GM12875 (cell line): ENCODE results near the gene ATF4.

Experiments
- H3K4me3 ChIP-seq: one replicate; pipeline ENCODE4 v1.5.1; 2011; ENCODE audit warnings: low read depth, low read length, control low read depth
- TF ChIP-seq, protein P1 (sequence below): IDR thresholded peaks from 2 replicates; pipeline ENCODE4 v1.5.1; 2011; ENCODE audit warnings: low read depth, mild to moderate bottlenecking, control low read depth, inconsistent platforms, low read length, moderate library complexity, borderline replicate concordance; ENCODE audit not compliant: insufficient read depth

The ATF4 gene

DNA sequence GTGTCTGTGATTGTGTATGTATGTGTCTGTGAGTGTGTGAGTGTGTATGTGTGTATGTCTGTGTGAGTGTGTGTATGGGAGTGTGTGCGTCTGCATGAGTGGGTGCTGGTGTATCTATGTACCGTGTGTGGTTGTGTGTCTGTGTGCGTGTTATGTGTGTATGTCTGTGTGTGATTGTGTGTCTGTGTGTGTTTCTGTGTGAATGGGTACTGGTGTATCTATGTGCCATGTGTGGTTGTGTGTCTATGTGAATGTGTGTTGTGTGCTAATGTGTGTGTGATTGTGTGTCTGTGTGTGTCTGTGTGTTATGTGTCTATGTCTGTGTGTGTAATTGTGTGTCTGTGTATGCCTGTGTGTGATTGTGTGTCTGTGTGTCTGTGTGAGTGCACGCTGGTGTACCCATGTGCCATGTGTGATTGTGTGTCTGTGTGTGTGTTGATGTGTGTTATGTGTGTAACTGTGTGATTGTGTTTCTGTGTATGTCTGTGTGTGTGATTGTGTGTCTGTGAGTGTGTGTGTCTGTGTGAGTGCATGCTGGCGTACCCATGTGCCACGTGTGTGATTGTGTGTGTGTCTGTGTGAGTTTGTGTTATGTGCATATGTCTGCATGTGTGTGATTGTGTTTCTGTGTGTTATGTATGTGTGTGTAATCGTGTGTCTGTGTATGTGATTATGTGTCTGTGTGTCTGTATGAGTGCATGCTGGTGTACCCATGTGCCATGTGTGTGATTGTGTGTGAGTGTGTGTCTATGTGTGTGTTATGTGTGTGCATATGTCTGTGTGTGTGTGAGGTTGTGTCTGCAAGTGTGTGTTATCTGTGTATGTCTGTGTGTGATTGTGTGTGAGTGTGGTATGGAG lies 43.4 kb downstream of the ATF4 start:
- no peak overlapping the region for H3K4me3 ChIP-seq
- TF ChIP-seq, protein P1, sequence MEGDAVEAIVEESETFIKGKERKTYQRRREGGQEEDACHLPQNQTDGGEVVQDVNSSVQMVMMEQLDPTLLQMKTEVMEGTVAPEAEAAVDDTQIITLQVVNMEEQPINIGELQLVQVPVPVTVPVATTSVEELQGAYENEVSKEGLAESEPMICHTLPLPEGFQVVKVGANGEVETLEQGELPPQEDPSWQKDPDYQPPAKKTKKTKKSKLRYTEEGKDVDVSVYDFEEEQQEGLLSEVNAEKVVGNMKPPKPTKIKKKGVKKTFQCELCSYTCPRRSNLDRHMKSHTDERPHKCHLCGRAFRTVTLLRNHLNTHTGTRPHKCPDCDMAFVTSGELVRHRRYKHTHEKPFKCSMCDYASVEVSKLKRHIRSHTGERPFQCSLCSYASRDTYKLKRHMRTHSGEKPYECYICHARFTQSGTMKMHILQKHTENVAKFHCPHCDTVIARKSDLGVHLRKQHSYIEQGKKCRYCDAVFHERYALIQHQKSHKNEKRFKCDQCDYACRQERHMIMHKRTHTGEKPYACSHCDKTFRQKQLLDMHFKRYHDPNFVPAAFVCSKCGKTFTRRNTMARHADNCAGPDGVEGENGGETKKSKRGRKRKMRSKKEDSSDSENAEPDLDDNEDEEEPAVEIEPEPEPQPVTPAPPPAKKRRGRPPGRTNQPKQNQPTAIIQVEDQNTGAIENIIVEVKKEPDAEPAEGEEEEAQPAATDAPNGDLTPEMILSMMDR, result no peak

DNA sequence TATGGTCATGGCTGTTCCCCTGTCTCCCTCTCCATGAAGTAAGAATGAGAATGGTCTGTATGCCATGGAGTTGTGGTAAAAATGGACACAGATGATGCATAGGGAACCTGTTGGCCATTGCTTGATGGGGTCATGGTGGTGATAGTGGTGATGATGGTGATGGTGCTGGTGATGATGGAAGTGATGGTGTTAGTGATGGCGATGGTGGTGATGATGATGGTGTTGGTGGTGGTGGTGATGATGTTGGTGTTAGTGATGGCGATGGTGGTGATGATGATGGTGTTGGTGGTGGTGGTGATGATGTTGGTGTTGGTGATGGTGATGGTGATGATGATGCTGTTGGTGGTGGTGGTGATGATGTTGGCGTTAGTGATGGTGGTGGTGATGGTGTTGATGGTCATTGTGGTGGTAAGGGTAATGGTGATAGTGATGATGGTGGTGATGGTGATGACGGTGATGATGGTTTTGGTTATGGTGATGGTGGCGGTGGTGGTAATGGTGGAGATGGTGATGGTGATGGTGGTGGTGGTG lies 45.1 kb downstream of the ATF4 start:
- TF ChIP-seq, protein P1, result no peak
- H3K4me3 ChIP-seq, result no peak overlapping the region

DNA sequence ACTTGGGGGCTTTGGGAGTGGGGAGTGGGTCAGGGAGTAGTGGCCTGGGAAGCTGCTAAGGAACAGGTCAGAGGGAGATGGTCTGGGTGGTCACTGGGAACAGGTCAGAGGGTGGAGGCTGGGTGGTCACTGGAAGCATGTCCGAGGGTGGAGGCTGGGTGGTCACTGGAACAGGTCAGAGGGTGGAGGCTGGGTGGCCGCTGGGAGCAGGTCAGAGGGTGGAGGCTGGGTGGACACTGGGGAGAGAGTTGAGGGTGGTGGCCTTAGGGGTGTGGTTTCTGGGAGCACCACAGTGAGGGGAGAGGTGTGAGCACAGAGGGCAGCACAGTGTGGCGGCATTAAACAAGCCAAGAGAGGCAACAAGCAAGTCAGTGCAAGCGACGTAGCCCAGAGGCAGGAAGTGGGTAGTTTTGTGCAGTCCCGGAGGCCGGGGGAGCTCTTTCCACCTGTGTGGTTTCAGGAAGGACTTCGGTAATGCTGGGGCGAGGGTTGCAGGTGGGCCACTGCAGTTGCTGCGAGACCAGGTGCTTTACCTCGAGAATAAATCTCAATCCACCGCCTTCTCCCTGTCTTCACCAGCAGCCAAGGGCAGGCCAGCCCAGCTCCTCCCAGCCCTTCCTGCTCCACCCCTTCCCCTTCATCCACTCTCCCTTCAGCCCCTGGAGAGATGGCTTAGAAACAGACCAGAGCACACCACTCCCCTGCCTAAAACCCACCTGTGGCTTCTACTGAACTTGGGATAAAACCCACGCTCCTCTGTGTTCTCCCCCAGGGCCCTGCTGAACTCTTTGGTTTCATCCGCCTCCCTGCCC lies 47.0 kb downstream of the ATF4 start:
- no peak overlapping the region for H3K4me3 ChIP-seq
- TF ChIP-seq, protein P1, result no peak

DNA sequence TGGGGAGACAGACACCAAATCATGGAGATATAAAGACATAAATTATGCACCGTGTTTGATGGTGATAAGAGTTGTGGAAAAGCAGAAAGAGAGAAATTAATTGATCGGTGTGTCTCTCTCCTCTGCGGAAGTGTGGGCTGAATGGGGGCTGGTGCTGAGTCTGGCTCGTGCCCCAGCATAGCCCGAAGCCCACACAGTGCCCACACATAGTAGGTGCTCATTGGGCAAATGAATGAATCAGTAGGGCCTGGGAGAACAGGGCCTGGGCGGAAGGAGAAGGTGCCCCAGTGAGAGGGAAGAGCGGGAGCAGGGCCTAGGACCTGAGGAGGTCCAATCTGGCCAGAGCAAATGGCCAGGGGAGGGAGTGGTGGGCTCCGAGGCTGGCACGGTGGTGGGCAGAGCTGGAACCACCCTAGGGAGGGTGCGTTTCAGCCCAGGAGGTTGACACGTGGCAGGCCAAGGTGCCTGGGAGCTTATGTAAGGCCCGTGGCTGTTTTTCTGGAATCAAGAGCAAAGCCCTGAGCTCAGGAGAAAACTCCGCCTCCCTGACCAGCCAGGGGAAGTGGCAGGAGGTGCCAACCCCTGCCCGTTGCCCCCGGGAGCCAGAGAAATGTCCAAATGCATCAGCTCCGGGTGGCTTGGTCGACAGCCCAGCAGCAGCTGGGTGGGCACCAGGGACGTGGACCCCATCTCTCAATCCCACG lies 48.1 kb downstream of the ATF4 start:
- TF ChIP-seq, protein P1, result no peak
- no peak overlapping the region for H3K4me3 ChIP-seq

DNA sequence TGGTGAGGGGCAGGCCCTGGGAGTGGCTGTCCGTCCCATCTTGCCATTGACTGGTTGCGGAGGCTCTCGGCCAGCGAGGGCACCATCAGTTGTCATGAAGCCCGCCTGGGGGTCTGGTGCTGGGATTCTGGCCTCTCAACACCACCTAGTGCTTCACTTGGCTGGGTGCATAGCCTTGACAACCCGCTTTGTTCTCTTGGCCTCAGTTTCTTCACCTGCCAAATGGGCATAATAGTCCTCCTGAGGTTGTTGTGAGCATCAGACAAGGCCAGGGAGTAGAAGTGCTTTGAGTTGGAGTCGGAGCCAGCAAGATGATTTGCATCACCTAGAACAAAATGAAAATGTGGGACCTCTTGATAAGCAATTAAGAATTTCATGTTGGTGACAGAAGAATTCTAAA lies 48.7 kb downstream of the ATF4 start:
- H3K4me3 ChIP-seq, result no peak overlapping the region
- TF ChIP-seq, protein P1, result no peak

DNA sequence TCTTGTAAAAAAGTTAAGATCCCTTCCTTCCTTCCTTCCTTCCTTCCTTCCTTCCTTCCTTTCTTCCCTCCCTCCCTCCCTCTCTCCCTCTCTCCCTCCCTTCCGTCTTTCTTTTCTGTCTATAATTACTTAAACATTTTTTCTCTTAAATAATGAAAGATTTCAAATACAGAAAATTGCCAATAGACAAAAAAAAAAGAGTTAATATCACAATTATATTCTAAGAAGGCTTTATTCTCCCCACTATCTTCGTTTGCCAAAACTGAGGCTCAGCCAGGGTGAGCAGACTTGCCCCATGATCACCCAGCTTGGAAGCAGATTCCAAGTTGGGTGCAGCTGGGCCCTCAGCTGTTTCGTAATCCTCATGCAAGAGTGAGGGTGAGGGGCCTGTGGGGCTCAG lies 49.9 kb downstream of the ATF4 start:
- H3K4me3 ChIP-seq, result no peak overlapping the region
- TF ChIP-seq, protein P1, result no peak
